SW 1271 (cell line): ENCODE results near the gene ARMC3.
"Not testable (repeated sequence)": the region's sequence is repeated elsewhere in the genome, so short reads cannot be mapped to it uniquely, and the experiment has no call there.

Source experiments
- DNase-seq, 2 experiments: peaks; one replicate each; lab custom pipeline; 2025; lab: John Stamatoyannopoulos, UW

Gene ARMC3, protein sequence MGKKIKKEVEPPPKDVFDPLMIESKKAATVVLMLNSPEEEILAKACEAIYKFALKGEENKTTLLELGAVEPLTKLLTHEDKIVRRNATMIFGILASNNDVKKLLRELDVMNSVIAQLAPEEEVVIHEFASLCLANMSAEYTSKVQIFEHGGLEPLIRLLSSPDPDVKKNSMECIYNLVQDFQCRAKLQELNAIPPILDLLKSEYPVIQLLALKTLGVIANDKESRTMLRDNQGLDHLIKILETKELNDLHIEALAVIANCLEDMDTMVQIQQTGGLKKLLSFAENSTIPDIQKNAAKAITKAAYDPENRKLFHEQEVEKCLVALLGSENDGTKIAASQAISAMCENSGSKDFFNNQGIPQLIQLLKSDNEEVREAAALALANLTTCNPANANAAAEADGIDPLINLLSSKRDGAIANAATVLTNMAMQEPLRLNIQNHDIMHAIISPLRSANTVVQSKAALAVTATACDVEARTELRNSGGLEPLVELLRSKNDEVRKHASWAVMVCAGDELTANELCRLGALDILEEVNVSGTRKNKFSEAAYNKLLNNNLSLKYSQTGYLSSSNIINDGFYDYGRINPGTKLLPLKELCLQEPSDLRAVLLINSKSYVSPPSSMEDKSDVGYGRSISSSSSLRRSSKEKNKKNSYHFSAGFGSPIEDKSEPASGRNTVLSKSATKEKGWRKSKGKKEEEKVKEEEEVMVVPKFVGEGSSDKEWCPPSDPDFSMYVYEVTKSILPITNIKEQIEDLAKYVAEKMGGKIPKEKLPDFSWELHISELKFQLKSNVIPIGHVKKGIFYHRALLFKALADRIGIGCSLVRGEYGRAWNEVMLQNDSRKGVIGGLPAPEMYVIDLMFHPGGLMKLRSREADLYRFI

DNA sequence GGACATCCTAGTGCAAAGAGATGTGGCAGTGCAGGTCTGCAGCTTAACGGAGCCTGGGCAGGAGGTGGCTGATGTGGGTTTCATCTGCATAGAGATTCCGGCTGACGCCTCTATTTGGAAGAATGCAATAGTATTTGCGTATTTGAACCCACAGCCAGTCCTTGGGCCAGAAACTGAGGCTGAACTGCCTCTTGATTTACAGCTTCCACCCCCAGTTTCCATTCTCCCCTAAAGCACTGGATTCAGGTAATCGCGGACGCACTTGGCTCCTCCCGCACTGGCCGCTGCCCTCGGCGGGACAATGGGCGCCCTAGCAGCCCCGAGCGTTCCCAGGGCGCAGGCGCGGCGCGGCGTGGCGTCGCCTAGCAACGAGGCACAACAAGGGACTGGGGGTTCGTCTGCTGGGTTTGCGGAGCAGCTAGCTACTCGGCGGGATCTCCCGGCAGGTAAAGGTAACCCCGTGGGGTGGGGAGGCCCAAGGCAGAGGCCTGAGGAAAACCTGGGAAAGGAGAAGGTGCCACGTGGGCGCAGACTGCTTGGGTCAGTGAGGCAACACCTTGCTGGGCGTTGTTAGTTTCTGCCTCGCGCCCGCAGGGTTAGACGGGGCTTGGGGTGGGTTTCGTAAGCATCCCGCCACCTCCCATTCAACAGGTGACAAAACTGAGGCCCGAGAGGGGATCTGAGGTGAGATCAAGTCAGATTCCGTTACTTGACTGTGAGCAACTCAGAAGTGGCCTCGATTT, at the start of gene ARMC3:
Gene ARMC3, plus strand, starts transcription at position 393 of the 743 bp plus-strand sequence. CDS start 3,944 bp downstream, outside the sequence.
- DNase-seq = no peak

- DNase-seq = no peak
These were observed 36.1 kb upstream of the ARMC3 start for GRCh38 chr10:22891797-22892196.

- no peak for DNase-seq
These were observed 34.1 kb upstream of the ARMC3 start for GRCh38 chr10:22893781-22894180.

GRCh38 chr10:22894714-22895113, 33.1 kb upstream of the ARMC3 start:
- DNase-seq = no peak

GRCh38 chr10:22895252-22895651, 32.6 kb upstream of the ARMC3 start:
- no peak for DNase-seq

- DNase-seq = no peak
These were observed 30.5 kb upstream of the ARMC3 start for GRCh38 chr10:22897371-22897770.

DNA sequence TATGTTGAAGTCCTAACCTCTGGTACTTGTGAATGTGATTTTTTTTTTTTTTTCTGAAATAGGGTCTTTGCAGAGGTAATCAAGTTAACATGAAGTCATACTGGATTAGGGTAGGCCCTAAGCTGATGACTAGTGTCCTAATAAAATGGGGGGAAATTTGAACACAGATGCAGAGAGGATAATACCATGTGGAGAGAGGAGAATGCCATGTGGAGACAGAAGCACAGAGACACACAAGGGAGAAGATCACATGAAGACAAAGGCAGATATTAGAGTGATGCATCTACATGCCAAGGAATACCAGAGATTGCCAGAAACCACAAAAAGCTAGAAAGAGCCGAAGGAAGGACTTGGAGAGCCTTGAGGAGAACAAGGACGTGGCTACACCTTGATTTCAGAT, 28.5 kb upstream of the ARMC3 start:
- no peak for DNase-seq

- no peak for DNase-seq
These were observed 28.1 kb upstream of the ARMC3 start for GRCh38 chr10:22899775-22900174.

DNA sequence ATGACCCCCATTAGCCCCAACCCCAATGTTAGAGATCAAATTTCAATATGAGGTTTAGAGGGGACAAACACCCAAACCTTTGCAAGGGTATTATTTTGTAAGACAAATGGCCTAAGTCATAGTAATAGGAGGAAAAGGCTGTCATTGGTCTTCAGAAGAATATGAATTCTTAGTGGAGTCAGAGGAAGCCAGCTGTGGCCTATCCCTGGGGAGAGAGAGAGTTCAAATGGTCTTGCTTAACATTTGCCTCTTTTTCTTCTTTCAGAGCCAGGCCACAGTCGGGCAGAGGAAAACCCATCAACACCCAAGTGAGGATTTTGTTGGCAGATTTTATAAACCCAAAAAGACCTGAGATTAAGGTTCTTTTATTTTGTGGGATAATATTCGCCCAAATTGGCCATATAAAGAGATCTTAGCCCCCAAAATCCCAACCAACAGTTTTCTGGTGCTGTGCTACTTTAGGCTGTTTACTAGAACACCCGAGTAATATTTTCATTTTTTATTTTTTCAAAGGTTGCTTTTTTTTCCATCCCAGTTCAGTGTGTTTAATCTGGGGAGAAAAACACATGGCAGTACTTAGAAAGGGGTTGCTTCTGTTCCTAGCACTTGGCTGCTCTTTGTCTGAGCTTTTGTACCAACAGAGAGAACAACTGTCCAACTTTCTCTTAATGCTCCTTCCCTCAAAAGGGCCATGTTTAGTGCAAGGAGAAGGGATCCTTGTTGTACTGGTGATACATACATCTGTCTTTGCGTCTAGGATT, 26.8 kb upstream of the ARMC3 start:
- DNase-seq = no peak

DNA sequence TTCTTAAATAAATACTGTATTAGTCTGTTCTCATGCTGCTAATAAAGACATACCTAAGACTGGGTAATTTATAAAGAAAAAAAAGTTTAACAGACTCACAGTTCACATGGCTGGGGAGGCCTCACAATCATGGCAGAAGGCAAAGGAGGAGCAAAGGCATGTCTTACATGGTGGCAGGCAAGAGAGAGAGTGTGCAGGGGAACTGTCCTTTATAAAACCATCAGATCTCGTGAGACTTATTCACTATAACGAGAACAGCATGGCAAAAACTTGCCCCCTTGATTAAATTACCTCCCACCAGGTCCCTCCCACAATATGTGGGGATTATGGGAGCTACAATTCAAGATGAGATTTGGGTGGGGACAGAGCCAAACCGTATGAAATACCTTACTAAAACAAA, 25.7 kb upstream of the ARMC3 start:
- DNase-seq = not testable (repeated sequence)

- no peak for DNase-seq
These were observed 24.2 kb upstream of the ARMC3 start for GRCh38 chr10:22903694-22904093.

GRCh38 chr10:22906767-22907166, 21.1 kb upstream of the ARMC3 start:
- DNase-seq = no peak

- DNase-seq = no peak
These were observed 19.0 kb upstream of the ARMC3 start for GRCh38 chr10:22908837-22909236.

DNA sequence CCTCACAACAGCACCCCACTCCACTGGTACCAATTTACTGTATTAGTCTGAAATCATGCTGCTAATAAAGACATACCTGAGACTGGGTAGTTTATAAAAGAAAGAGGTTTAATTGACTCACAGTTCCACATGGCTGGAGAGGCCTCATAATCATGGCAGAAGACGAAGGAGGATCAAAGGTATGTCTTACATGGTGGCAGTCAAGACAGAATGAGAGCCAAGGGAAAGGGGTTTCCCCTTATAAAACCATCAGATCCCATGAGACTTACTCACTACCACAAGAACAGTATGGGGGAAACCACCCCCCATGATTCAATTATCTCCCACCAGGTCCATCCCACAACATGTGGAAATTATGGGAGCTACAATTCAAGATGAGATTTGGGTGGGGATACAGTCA, 18.2 kb upstream of the ARMC3 start:
- DNase-seq = not testable (repeated sequence)

DNA sequence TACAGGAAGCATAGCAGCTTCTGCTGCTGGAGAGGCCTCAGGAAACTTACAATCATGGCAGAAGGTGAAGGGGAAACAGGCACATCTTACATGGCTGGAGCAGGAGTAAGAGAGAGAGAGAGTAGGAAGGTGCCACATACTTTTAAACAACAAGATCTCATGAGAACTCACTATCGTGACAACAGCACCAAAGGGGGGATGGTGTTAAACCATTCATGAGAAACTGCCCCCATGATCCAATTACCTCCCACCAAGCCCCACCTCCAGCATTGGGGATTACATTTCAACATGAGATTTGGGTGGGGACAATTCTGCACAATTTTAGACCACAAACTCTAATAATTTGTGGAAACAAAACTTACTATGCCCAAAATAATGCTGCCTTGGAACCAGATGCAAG, 16.8 kb upstream of the ARMC3 start:
- DNase-seq = no peak

- DNase-seq = no peak
These were observed 15.7 kb upstream of the ARMC3 start for GRCh38 chr10:22911889-22912762.

DNA sequence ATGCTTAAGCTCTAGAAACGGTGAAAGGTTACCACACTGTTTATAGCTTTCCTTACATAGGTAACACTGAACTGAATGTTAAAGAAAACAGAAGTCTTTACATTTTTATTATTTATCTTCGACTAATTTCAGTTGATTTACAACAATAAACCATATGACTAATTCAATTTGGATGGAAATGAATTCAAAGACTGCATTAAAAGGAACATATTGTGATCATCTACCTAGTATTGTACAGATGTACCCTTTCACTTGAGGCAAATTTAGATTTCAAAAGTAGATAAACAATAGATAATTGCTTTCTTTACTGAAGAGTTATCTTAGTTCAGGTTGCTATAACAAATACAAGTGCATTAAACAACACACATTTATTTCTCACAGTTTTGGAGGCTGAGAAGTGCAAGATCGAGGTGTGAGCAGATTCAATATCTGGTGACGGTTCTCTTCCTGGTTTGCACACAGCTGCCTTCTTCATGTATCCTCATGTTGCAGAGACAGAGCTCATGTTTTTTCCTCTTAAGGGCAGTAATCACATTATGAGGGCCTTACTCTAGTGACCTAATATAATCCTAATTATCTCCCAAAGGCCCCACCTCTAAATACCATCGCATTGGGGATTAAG, 15.0 kb upstream of the ARMC3 start:
- no peak for DNase-seq

DNA sequence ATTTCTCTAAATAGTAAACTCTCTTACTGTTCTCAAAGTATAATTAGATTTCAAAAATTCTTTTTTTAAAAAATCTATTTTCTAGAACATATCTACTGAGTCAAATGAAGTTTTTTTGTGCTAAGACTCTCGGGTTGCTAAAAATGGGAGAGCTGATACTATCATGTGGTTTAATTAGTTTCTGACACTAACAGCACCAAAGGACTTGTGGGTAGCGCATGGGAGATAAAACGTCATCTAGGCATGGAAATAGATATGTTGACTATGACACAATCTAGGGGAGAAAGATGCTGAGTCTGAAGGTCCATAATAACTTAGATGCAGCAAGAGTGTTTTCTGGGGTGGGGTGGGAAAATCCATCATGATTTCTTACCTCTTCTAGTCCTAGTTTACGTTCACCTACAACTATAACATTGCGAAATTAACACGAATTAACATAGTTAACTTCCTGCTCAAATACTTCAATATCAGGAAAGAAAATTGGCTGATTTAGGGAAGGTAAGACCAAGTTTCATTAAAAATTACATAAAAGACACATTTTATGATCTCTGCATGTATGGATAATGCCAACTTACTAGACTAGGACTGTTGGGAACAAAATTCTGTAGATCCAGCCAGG, 14.3 kb upstream of the ARMC3 start:
- no peak for DNase-seq

DNA sequence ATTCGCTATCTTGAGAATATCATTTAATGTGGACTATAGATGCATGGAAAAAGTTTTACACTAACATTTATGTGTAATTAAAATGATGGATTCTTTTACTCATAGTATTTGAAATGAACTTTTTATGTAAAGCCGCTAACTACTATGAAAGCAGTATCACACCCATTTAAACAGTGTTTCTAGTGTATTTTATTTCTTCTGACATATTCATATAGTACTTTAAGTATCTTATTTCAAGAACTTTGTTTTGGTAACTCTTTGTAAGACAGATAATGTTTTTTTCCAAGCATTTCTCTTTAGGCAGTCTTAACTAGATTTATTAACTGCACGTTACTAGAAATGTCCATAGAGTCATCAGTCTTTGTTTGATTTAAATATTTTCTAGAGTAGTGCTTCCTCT, 12.5 kb upstream of the ARMC3 start:
- no peak for DNase-seq

GRCh38 chr10:22925088-22925487, 2.8 kb upstream of the ARMC3 start:
- no peak for DNase-seq
